MCF 10A (cell line): ENCODE data around the gene TRA2A. TPM values are rescaled to one million over a fixed set of nuclear protein-coding genes. Genes with fewer than 3 reads are reported as not detected.
"Not testable (repeated sequence)": the region's sequence is repeated elsewhere in the genome, so short reads cannot be mapped to it uniquely, and the experiment has no call there.

Source experiments
- BruUV-seq: library from RNA; stranded (reverse); fragments of 400-500 nt; replicated peaks from 2 replicates; lab custom pipeline; 2021; lab: Mats Ljungman, UMichigan
- CTCF ChIA-PET: fragments of 300-600 bp; sonication (Branson Sonifier 250); formaldehyde crosslinking; extraction: SDS; loops from one replicate; lab custom pipeline; 2021; ENCODE audit warnings: antibody characterized with exemption, inconsistent platforms; lab: Yijun Ruan, JAX
- POLR2A ChIA-PET: fragments of 300-600, 350-650 bp; sonication (Branson Sonifier 250); formaldehyde crosslinking; extraction: SDS; loops from one replicate; lab custom pipeline; 2020; ENCODE audit warnings: antibody characterized with exemption, inconsistent platforms; lab: Yijun Ruan, JAX
- DNase-seq: peaks from one replicate; pipeline ENCODE4 v3.0.0-alpha.2; 2018; ENCODE audit not compliant: unreplicated experiment
- H3K27ac Mint-ChIP-seq: one replicate; pipeline ENCODE4 v1.8.0; 2022; ENCODE audit warnings: mild to moderate bottlenecking, low read depth, mixed read lengths; ENCODE audit not compliant: unreplicated experiment
- H3K27me3 Mint-ChIP-seq: one replicate; pipeline ENCODE4 v1.8.0; 2022; ENCODE audit warnings: mixed read lengths; ENCODE audit not compliant: insufficient read depth, unreplicated experiment
- H3K36me3 Mint-ChIP-seq: one replicate; pipeline ENCODE4 v1.8.0; 2022; ENCODE audit warnings: mild to moderate bottlenecking, moderate library complexity, mixed read lengths; ENCODE audit not compliant: insufficient read depth, unreplicated experiment
- H3K4me1 Mint-ChIP-seq: one replicate; pipeline ENCODE4 v1.8.0; 2022; ENCODE audit warnings: mixed read lengths; ENCODE audit not compliant: insufficient read depth, unreplicated experiment
- H3K4me3 Mint-ChIP-seq: one replicate; pipeline ENCODE4 v1.8.0; 2022; ENCODE audit warnings: mild to moderate bottlenecking, moderate library complexity, mixed read lengths; ENCODE audit not compliant: unreplicated experiment
- H3K9me3 Mint-ChIP-seq: one replicate; pipeline ENCODE4 v1.8.0; 2022; ENCODE audit warnings: mixed read lengths; ENCODE audit not compliant: unreplicated experiment
- CTCF ChIP-seq: fragments of 200-600 bp; IDR thresholded peaks from one replicate; pipeline ENCODE4 v1.8.0; 2022; ENCODE audit warnings: antibody characterized with exemption, mild to moderate bottlenecking; ENCODE audit not compliant: unreplicated experiment
- intact Hi-C: fragments of 100-400 bp; cut with micrococcal nuclease; formaldehyde crosslinking; loops from 2 replicates; pipeline ENCODE4 v1.14.1; 2022
- total RNA-seq: library from RNA; stranded (reverse); gene quantifications from 2 replicates; pipeline ENCODE4 v1.2.3, GENCODE V29; 2022

Gene TRA2A
- total RNA-seq, 1 experiment from 2014 or later = 113 TPM

GRCh38 chr7:23529262-23529859 is 2.4 kb downstream of the TRA2A start:
- no peaks in the 10 kb centered on the region for H3K9me3 Mint-ChIP-seq
- CTCF ChIA-PET = interaction anchor here (0.6 to 1.3 kb wide), 8 partner anchors 16 to 1292 kb away, joined by 3 to 8 read pairs (median 4); no protein-coding TSS in a partner anchor
- no TSS peak for BruUV-seq
- H3K36me3 Mint-ChIP-seq = peaks cover 42% of the 10 kb centered on the region
- peaks cover 20% of the 10 kb centered on the region for H3K4me1 Mint-ChIP-seq
- POLR2A ChIA-PET = interaction anchor here (0.6 to 1.2 kb wide), 7 partner anchors 9 to 1596 kb away, joined by 3 to 6 read pairs (median 4); partner anchors contain the start of genes CYCS and MALSU1
- H3K27ac Mint-ChIP-seq = peak overlapping the region; percentile 100
- H3K27me3 Mint-ChIP-seq = no peaks in the 10 kb centered on the region
- no peak for DNase-seq
- no peak for TF ChIP-seq CTCF
- intact Hi-C loops = no loop called here
- peak overlapping the region; percentile 95 for H3K4me3 Mint-ChIP-seq

GRCh38 chr7:23525611-23526010 is 6.2 kb downstream of the TRA2A start:
- Mint-ChIP-seq H3K4me1 (peaks cover 39% of the 10 kb centered on the region), H3K36me3 (peaks cover 46% of the 10 kb centered on the region)
- H3K4me3 Mint-ChIP-seq, intact Hi-C loops, H3K27ac Mint-ChIP-seq, BruUV-seq, H3K9me3 Mint-ChIP-seq, DNase-seq, H3K27me3 Mint-ChIP-seq: not testable (repeated sequence)
- ChIA-PET CTCF (interaction anchor here (1.4 kb wide), 1 partner anchor 31 kb away, joined by 3 read pairs; no protein-coding TSS in a partner anchor), POLR2A (interaction anchor here (0.8 kb wide), 1 partner anchor 52 kb away, joined by 3 read pairs; no protein-coding TSS in a partner anchor)

- ChIA-PET POLR2A (interaction anchor here (1.3 kb wide), 1 partner anchor 14 kb away, joined by 4 read pairs; no protein-coding TSS in a partner anchor), CTCF (interaction anchor here (0.6 to 1.5 kb wide), 6 partner anchors 15 to 234 kb away, joined by 3 to 6 read pairs (median 3); no protein-coding TSS in a partner anchor)
- Mint-ChIP-seq H3K27me3 (no peaks in the 10 kb centered on the region), H3K4me1 (peaks cover 32% of the 10 kb centered on the region), H3K27ac (no peak overlapping the region), H3K36me3 (peaks cover 49% of the 10 kb centered on the region), H3K9me3 (no peaks in the 10 kb centered on the region), H3K4me3 (no peak overlapping the region)
- BruUV-seq = no TSS peak
- no peak for DNase-seq
- no peak for TF ChIP-seq CTCF
- intact Hi-C loops = no loop called here
Measured at GRCh38 chr7:23524473-23524872, 7.3 kb downstream of the TRA2A start.

GRCh38 chr7:23523486-23524075 is 8.2 kb downstream of the TRA2A start:
- Mint-ChIP-seq H3K4me1 (peaks cover 32% of the 10 kb centered on the region), H3K27me3 (no peaks in the 10 kb centered on the region), H3K9me3 (no peaks in the 10 kb centered on the region), H3K27ac (no peak overlapping the region), H3K36me3 (peaks cover 49% of the 10 kb centered on the region), H3K4me3 (no peak overlapping the region)
- ChIA-PET POLR2A (interaction anchor here (0.7 to 1.6 kb wide), 4 partner anchors 7 to 90 kb away, joined by 3 to 6 read pairs (median 4); no protein-coding TSS in a partner anchor), CTCF (interaction anchor here (1.0 to 1.5 kb wide), 4 partner anchors 10 to 166 kb away, joined by 3 to 6 read pairs (median 4); no protein-coding TSS in a partner anchor)
- TF ChIP-seq CTCF = no peak
- DNase-seq = no peak
- BruUV-seq = no TSS peak
- intact Hi-C loops = no loop called here
